IMR-90 (cell line): ENCODE results near the gene MUTYH. TPM values are rescaled to one million over a fixed set of nuclear protein-coding genes. Genes with fewer than 3 reads are reported as not detected.

Experiments used
- ATAC-seq: fragments of 200-7000 bp; cut with Tn5 transposase; 2 replicates; pipeline ENCODE4 v1.9.1; 2020; ENCODE audit warnings: low read depth, mild to moderate bottlenecking, moderate library complexity
- BruUV-seq: library from RNA; stranded (reverse); fragments of 400-500 nt; replicated peaks from 2 replicates; lab custom pipeline; 2021; lab: Mats Ljungman, UMichigan
- CTCF ChIA-PET: fragments of 300-600 bp; formaldehyde crosslinking; extraction: SDS; loops from one replicate; lab custom pipeline; 2021; ENCODE audit warnings: antibody characterized with exemption; lab: Yijun Ruan, JAX
- POLR2A ChIA-PET: fragments of 300-600 bp; sonication (Branson Sonifier 250); formaldehyde crosslinking; loops from one replicate; lab custom pipeline; 2022; ENCODE audit warnings: antibody characterized with exemption; ENCODE audit not compliant: unreplicated experiment; lab: Charles Lee
- DNase-seq: peaks from one replicate; pipeline ENCODE4 v3.0.0; 2013
- H2AFZ ChIP-seq: replicated peaks from 2 replicates; pipeline ENCODE3; 2013; ENCODE audit warnings: low read length, mild to moderate bottlenecking; ENCODE audit not compliant: poor library complexity
- H2AK5ac ChIP-seq: 2 replicates; pipeline ENCODE4 v1.6.1; 2013; ENCODE audit warnings: low read depth, low read length, inconsistent platforms
- H2AK9ac ChIP-seq: replicated peaks from 2 replicates; pipeline ENCODE3; 2013; ENCODE audit warnings: mild to moderate bottlenecking, low read depth, low read length, moderate library complexity; ENCODE audit not compliant: poor library complexity
- H2BK120ac ChIP-seq: 2 replicates; pipeline ENCODE4 v1.6.1; 2013; ENCODE audit warnings: low read depth, low read length, inconsistent platforms
- H2BK15ac ChIP-seq: 3 replicates; pipeline ENCODE4 v1.6.1; 2013; ENCODE audit warnings: low read depth, low read length, inconsistent platforms
- H2BK20ac ChIP-seq: 2 replicates; pipeline ENCODE4 v1.6.1; 2013; ENCODE audit warnings: low read depth, mild to moderate bottlenecking, inconsistent platforms, low read length, moderate library complexity
- H2BK5ac ChIP-seq: 2 replicates; pipeline ENCODE4 v1.6.1; 2013; ENCODE audit warnings: mild to moderate bottlenecking, low read depth, low read length, inconsistent platforms; ENCODE audit not compliant: poor library complexity, severe bottlenecking
- H3K14ac ChIP-seq: replicated peaks from 2 replicates; pipeline ENCODE4 v1.6.1; 2013; ENCODE audit warnings: low read depth, low read length, inconsistent platforms
- H3K18ac ChIP-seq: 2 replicates; pipeline ENCODE4 v1.6.1; 2013; ENCODE audit warnings: low read depth, low read length, control low read depth
- H3K23ac ChIP-seq: 2 replicates; pipeline ENCODE4 v1.6.1; 2013; ENCODE audit warnings: low read depth, low read length, inconsistent platforms
- H3K27ac ChIP-seq: 2 replicates; pipeline ENCODE4 v1.5.1; 2013; ENCODE audit warnings: mild to moderate bottlenecking, control low read depth, low read length; ENCODE audit not compliant: insufficient read depth
- H3K27me3 ChIP-seq: 2 replicates; pipeline ENCODE4 v1.6.1; 2013; ENCODE audit warnings: low read length; ENCODE audit not compliant: control insufficient read depth, insufficient read depth
- H3K36me3 ChIP-seq: 2 replicates; pipeline ENCODE4 v1.6.1; 2013; ENCODE audit warnings: low read length, mixed read lengths; ENCODE audit not compliant: control insufficient read depth, insufficient read depth
- H3K4ac ChIP-seq: 2 replicates; pipeline ENCODE4 v1.6.1; 2013; ENCODE audit warnings: low read depth, low read length, inconsistent platforms
- H3K4me1 ChIP-seq: 2 replicates; pipeline ENCODE4 v1.6.1; 2013; ENCODE audit warnings: low read length, mixed read lengths; ENCODE audit not compliant: control insufficient read depth, insufficient read depth
- H3K4me2 ChIP-seq: 2 replicates; pipeline ENCODE4 v1.6.1; 2013; ENCODE audit warnings: low read depth, mild to moderate bottlenecking, control low read depth, low read length, moderate library complexity
- H3K4me3 ChIP-seq: 2 replicates; pipeline ENCODE4 v1.5.1; 2013; ENCODE audit warnings: low read depth, mild to moderate bottlenecking, control low read depth, low read length, moderate library complexity; ENCODE audit not compliant: insufficient read depth
- H3K56ac ChIP-seq: 2 replicates; pipeline ENCODE4 v1.6.1; 2013; ENCODE audit warnings: low read length, inconsistent platforms; ENCODE audit not compliant: insufficient read depth; ENCODE audit errors: extremely low read depth
- H3K79me1 ChIP-seq, 2 experiments: 2 replicates each; pipeline ENCODE4 v1.6.1; 2013; ENCODE audit warnings: low read length in 2 of 2, inconsistent platforms in 1 of 2, low read depth in 1 of 2
- H3K9ac ChIP-seq: 2 replicates; pipeline ENCODE4 v1.6.1; 2013; ENCODE audit warnings: low read depth, low read length, control low read depth
- H3K9me1 ChIP-seq: 2 replicates; pipeline ENCODE4 v1.6.1; 2013; ENCODE audit warnings: low read length, inconsistent platforms; ENCODE audit not compliant: insufficient read depth
- H3K9me3 ChIP-seq: 2 replicates; pipeline ENCODE4 v1.6.1; 2013; ENCODE audit warnings: low read length; ENCODE audit not compliant: control insufficient read depth, insufficient read depth
- H4K20me1 ChIP-seq: 2 replicates; pipeline ENCODE4 v1.6.1; 2013; ENCODE audit warnings: low read length, inconsistent platforms; ENCODE audit not compliant: insufficient read depth
- H4K5ac ChIP-seq: 2 replicates; pipeline ENCODE4 v1.6.1; 2013; ENCODE audit warnings: mild to moderate bottlenecking, low read depth, low read length, control low read depth
- H4K8ac ChIP-seq, 2 experiments: 2 replicates each; pipeline ENCODE4 v1.6.1; 2013; ENCODE audit warnings: low read depth in 2 of 2, low read length in 2 of 2, control low read depth in 1 of 2, inconsistent platforms in 1 of 2
- H4K91ac ChIP-seq: 2 replicates; pipeline ENCODE4 v1.6.1; 2013; ENCODE audit warnings: low read depth, low read length, inconsistent platforms; ENCODE audit not compliant: insufficient read depth
- BHLHE40 ChIP-seq: fragments of 150-350 bp; IDR thresholded peaks from 2 replicates; pipeline ENCODE4 v1.6.1; 2016; ENCODE audit warnings: mild to moderate bottlenecking, low read depth, low read length
- CEBPB ChIP-seq: IDR thresholded peaks from 2 replicates; pipeline ENCODE4 v1.6.1; 2012; ENCODE audit warnings: low read depth, low read length, improper control_type of control experiment
- CHD1 ChIP-seq: IDR thresholded peaks from 2 replicates; pipeline ENCODE4 v1.6.1; 2012; ENCODE audit warnings: low read depth, low read length, improper control_type of control experiment
- CTCF ChIP-seq: conservative IDR thresholded peaks from 2 replicates; pipeline ENCODE4 v1.5.1; 2012; ENCODE audit warnings: mild to moderate bottlenecking, low read depth, low read length, improper control_type of control experiment
- ELK1 ChIP-seq: fragments of 150-350 bp; IDR thresholded peaks from 2 replicates; pipeline ENCODE4 v1.6.1; 2016; ENCODE audit warnings: low read depth, mild to moderate bottlenecking, low read length, moderate library complexity, borderline replicate concordance
- FOS ChIP-seq: fragments of 150-350 bp; IDR thresholded peaks from 2 replicates; pipeline ENCODE4 v1.6.1; 2016; ENCODE audit warnings: low read depth, low read length
- MAFK ChIP-seq: IDR thresholded peaks from 2 replicates; pipeline ENCODE4 v1.6.1; 2012; ENCODE audit warnings: low read depth, low read length, improper control_type of control experiment
- MAZ ChIP-seq: IDR thresholded peaks from 2 replicates; pipeline ENCODE4 v1.6.1; 2012; ENCODE audit warnings: low read depth, mild to moderate bottlenecking, low read length, improper control_type of control experiment, moderate library complexity, borderline replicate concordance
- MXI1 ChIP-seq: IDR thresholded peaks from 2 replicates; pipeline ENCODE4 v1.6.1; 2012; ENCODE audit warnings: low read depth, mild to moderate bottlenecking, low read length, moderate library complexity, borderline replicate concordance
- NFE2L2 ChIP-seq: fragments of 150-350 bp; IDR thresholded peaks from 2 replicates; pipeline ENCODE4 v1.6.1; 2016; ENCODE audit warnings: low read depth, mild to moderate bottlenecking, low read length
- POLR2A ChIP-seq: IDR thresholded peaks from 2 replicates; pipeline ENCODE4 v1.6.1; 2012; ENCODE audit warnings: mild to moderate bottlenecking, low read depth, low read length
- RAD21 ChIP-seq: IDR thresholded peaks from 2 replicates; pipeline ENCODE4 v1.6.1; 2012; ENCODE audit warnings: low read length, improper control_type of control experiment
- RCOR1 ChIP-seq: IDR thresholded peaks from 2 replicates; pipeline ENCODE4 v1.6.1; 2012; ENCODE audit warnings: mild to moderate bottlenecking, low read length, improper control_type of control experiment; ENCODE audit not compliant: insufficient replicate concordance
- RFX5 ChIP-seq: IDR thresholded peaks from 2 replicates; pipeline ENCODE4 v1.8.0; 2012; ENCODE audit warnings: low read depth, mild to moderate bottlenecking, low read length, moderate library complexity
- SMC3 ChIP-seq: fragments of 150-350 bp; IDR thresholded peaks from 2 replicates; pipeline ENCODE4 v1.6.1; 2016; ENCODE audit warnings: low read depth, mild to moderate bottlenecking, antibody characterized with exemption, low read length, moderate library complexity
- USF2 ChIP-seq: fragments of 150-350 bp; IDR thresholded peaks from 2 replicates; pipeline ENCODE4 v1.6.1; 2017; ENCODE audit warnings: mild to moderate bottlenecking, antibody characterized with exemption, low read length, low read depth
- WGBS, 2 experiments: methylation state at CpG; one replicate each; pipeline versions ENCODE4 v1.1.5 to v1.1.7; 2013; ENCODE audit warnings: missing lambda C conversion rate in 2 of 2; ENCODE audit not compliant: insufficient read length in 1 of 2; ENCODE audit errors: extremely low coverage in 2 of 2; 5-methylcytosine and 5-hydroxymethylcytosine counted together
- dilution Hi-C: fragments of 300-500 bp; cut with HindIII; formaldehyde crosslinking; loops from one replicate; pipeline ENCODE4 v1.14.3; 2018; ENCODE audit warnings: low sequenced_read_pairs; ENCODE audit not compliant: unreplicated experiment
- in situ Hi-C: fragments of 300-500 bp; cut with MboI; formaldehyde crosslinking; loops from 3 replicates; pipeline ENCODE4 v1.14.3; 2019; ENCODE audit warnings: low sequenced_read_pairs, inconsistent platforms, mixed read lengths
- intact Hi-C: fragments of 100-400 bp; cut with micrococcal nuclease; formaldehyde crosslinking; loops from 2 replicates; pipeline ENCODE4 v1.10.0; 2022
- polyA plus RNA-seq, 3 experiments: library from polyadenylated mRNA; depleted of rRNA; stranded (reverse); fragments of >200 nt; gene quantifications; 2 replicates each; pipeline ENCODE4 v1.2.3, GENCODE V29; 2012; ENCODE audit warnings: low replicate concordance in 1 of 3
- total RNA-seq: library from RNA; depleted of rRNA; stranded (reverse); fragments of >200 nt; gene quantifications from 2 replicates; pipeline ENCODE4 v1.2.3, GENCODE V29; 2012

MUTYH gene
- total and polyA plus RNA-seq, 2 of the 4 experiments (the other 2 are of a cell fraction), result 9.1 to 14.6 TPM

GRCh38 chr1:45380730-45381129 lies 40.5 kb upstream of the MUTYH start:
- no peak overlapping the region for H2BK120ac ChIP-seq
- BruUV-seq, result no TSS peak
- H4K91ac ChIP-seq, result no peak overlapping the region
- no peak overlapping the region for H3K14ac ChIP-seq
- no peaks in the 10 kb centered on the region; the same call in 1 of the 2 replicates for H3K4me1 ChIP-seq
- intact Hi-C loops (no loop called here), dilution Hi-C loops (no loop called here), in situ Hi-C loops (no loop called here)
- no peaks in the 10 kb centered on the region for H3K36me3 ChIP-seq
- H3K4me2 ChIP-seq, result no peak overlapping the region
- H2BK5ac ChIP-seq, result no peak overlapping the region
- H2AFZ ChIP-seq, result no peak overlapping the region
- DNase-seq, result no peak
- no peak overlapping the region for H3K4me3 ChIP-seq
- ChIA-PET POLR2A (no interaction called here), CTCF (interaction anchor here (1.5 kb wide), 1 partner anchor 21 kb away, joined by 4 read pairs; no protein-coding TSS in a partner anchor)
- H2BK15ac ChIP-seq, result no peak overlapping the region
- no peak for TF ChIP-seq RFX5
- no peak for TF ChIP-seq CTCF
- no peak for TF ChIP-seq MXI1
- no peak for TF ChIP-seq MAZ
- no peak for TF ChIP-seq USF2
- no peak for TF ChIP-seq FOS
- TF ChIP-seq SMC3, result no peak
- no peak for TF ChIP-seq MAFK
- no peak for TF ChIP-seq ELK1
- TF ChIP-seq RCOR1, result no peak
- TF ChIP-seq CEBPB, result no peak
- no peak for TF ChIP-seq POLR2A
- TF ChIP-seq CHD1, result no peak
- no peak for TF ChIP-seq RAD21
- no peak for TF ChIP-seq BHLHE40
- TF ChIP-seq NFE2L2, result no peak
- no peak overlapping the region for H3K4ac ChIP-seq
- no peak overlapping the region for H3K27ac ChIP-seq
- no peaks in the 10 kb centered on the region for H4K20me1 ChIP-seq
- H3K79me1 ChIP-seq, result no peaks in the 10 kb centered on the region
- no peak overlapping the region for H3K56ac ChIP-seq
- no peaks in the 10 kb centered on the region for H3K9me3 ChIP-seq
- H2BK20ac ChIP-seq, result no peak overlapping the region
- H2AK9ac ChIP-seq, result no peak overlapping the region
- no peak overlapping the region for H4K5ac ChIP-seq
- peak; percentile 40; the same call in 1 of the 2 replicates for ATAC-seq
- WGBS, 2 experiments, result no CpG with 5 or more reads among the region's 1 CpG
- H2AK5ac ChIP-seq, result no peak overlapping the region
- peaks cover 4% of the 10 kb centered on the region; the same call in 1 of the 2 replicates for H3K9me1 ChIP-seq
- H3K23ac ChIP-seq, result no peak overlapping the region
- H3K27me3 ChIP-seq, result no peaks in the 10 kb centered on the region
- H3K18ac ChIP-seq, result no peak overlapping the region
- no peak overlapping the region for H4K8ac ChIP-seq
- no peak overlapping the region for H3K9ac ChIP-seq
